H1 (cell line): ENCODE data around the gene TNNC1. TPM values are rescaled to one million over a fixed set of nuclear protein-coding genes. Genes with fewer than 3 reads are reported as not detected.

Source experiments
- CBX5 ChIP-seq: fragments of 300-800, 300-1000 bp; sonication (generic); IDR thresholded peaks from 2 replicates; pipeline ENCODE4 v1.7.1; 2016; ENCODE audit warnings: antibody characterized with exemption, low read length, low read depth
- CBX8 ChIP-seq: fragments of 300-800, 300-1000 bp; sonication (generic); IDR thresholded peaks from 2 replicates; pipeline ENCODE4 v1.7.1; 2016; ENCODE audit warnings: low read depth, low read length, borderline replicate concordance
- CTBP2 ChIP-seq: IDR thresholded peaks from 2 replicates; pipeline ENCODE4 v1.7.0; 2011; ENCODE audit warnings: borderline replicate concordance, mild to moderate bottlenecking, moderate library complexity, mixed read lengths, low read length; ENCODE audit not compliant: insufficient read depth, insufficient read length
- GTF2F1 ChIP-seq: IDR thresholded peaks from 2 replicates; pipeline ENCODE4 v1.6.1; 2012; ENCODE audit warnings: low read depth, low read length, improper control_type of control experiment, borderline replicate concordance
- HDAC2 ChIP-seq, 2 experiments: fragments of 300-600 bp in 1 of 2; sonication (generic) in 1 of 2; IDR thresholded peaks; 2 replicates each; pipeline ENCODE4 v1.6.1; 2011 to 2012; ENCODE audit warnings: low read depth in 2 of 2, low read length in 2 of 2, mild to moderate bottlenecking in 2 of 2, moderate library complexity in 2 of 2, borderline replicate concordance in 1 of 2, inconsistent platforms in 1 of 2
- JUN ChIP-seq: IDR thresholded peaks from 2 replicates; pipeline ENCODE4 v1.6.1; 2011; ENCODE audit warnings: low read depth, mild to moderate bottlenecking, improper control_type of control experiment, low read length
- JUND ChIP-seq: IDR thresholded peaks from 2 replicates; pipeline ENCODE4 v1.6.1; 2011; ENCODE audit warnings: mild to moderate bottlenecking, improper control_type of control experiment, low read length
- NANOG ChIP-seq: IDR thresholded peaks from 2 replicates; pipeline ENCODE4 v1.6.1; 2011; ENCODE audit warnings: low read length, low read depth, mild to moderate bottlenecking, inconsistent platforms; ENCODE audit not compliant: insufficient read depth, poor library complexity, severe bottlenecking
- POLR2AphosphoS5 ChIP-seq: IDR thresholded peaks from 2 replicates; pipeline ENCODE4 v1.6.1; 2011; ENCODE audit warnings: low read depth, low read length
- POU5F1 ChIP-seq: IDR thresholded peaks from 2 replicates; pipeline ENCODE4 v1.6.1; 2011; ENCODE audit warnings: low read depth, mild to moderate bottlenecking, low read length, moderate library complexity
- RFX5 ChIP-seq: IDR thresholded peaks from 2 replicates; pipeline ENCODE4 v1.6.1; 2011; ENCODE audit warnings: low read depth, low read length, improper control_type of control experiment, borderline replicate concordance
- RNF2 ChIP-seq: fragments of 200-900, 300-1000 bp; sonication (generic); IDR thresholded peaks from 2 replicates; pipeline ENCODE4 v1.7.1; 2016; ENCODE audit warnings: borderline replicate concordance, low read depth, mild to moderate bottlenecking, antibody characterized with exemption, low read length; ENCODE audit not compliant: poor library complexity, severe bottlenecking; ENCODE audit errors: missing control alignments
- SAP30 ChIP-seq: fragments of 300-600 bp; sonication (generic); IDR thresholded peaks from 2 replicates; pipeline ENCODE4 v1.7.1; 2012; ENCODE audit warnings: low read length, moderate library complexity, mild to moderate bottlenecking, inconsistent platforms; ENCODE audit not compliant: insufficient read depth, insufficient replicate concordance
- SP1 ChIP-seq: IDR thresholded peaks from 2 replicates; pipeline ENCODE4 v1.6.1; 2011; ENCODE audit warnings: low read depth, low read length
- SP4 ChIP-seq: IDR thresholded peaks from 2 replicates; pipeline ENCODE4 v1.6.1; 2012; ENCODE audit warnings: low read length, inconsistent platforms
- TBP ChIP-seq: IDR thresholded peaks from 2 replicates; pipeline ENCODE4 v1.6.1; 2011; ENCODE audit warnings: low read depth, low read length, improper control_type of control experiment
- YY1 ChIP-seq: IDR thresholded peaks from 2 replicates; pipeline ENCODE4 v1.6.1; 2011; ENCODE audit warnings: low read depth, mild to moderate bottlenecking, low read length
- polyA plus RNA-seq, 7 experiments: library from polyadenylated mRNA; depleted of rRNA in 3 of 7; stranded (reverse) in 5 of 7; unstranded in 2 of 7; fragments of >200 nt in 5 of 7; fragments of 200-250 nt in 2 of 7; gene quantifications; 1 replicate in 5 of 7; 2 replicates in 1 of 7; 4 replicates in 1 of 7; pipeline versions ENCODE4 v1.2.1 to v1.2.3, GENCODE V29; 2011 to 2013; ENCODE audit warnings: missing spikeins in 2 of 7, mixed read lengths in 2 of 7
- total RNA-seq: library from RNA; stranded (reverse); fragmentation: NEBNext Ultra II Directional; extraction: Animal tissue kit (Norgen Biotek cat#: 25700); gene quantifications from 2 replicates; pipeline ENCODE4 v1.2.1, GENCODE V29; 2021
- TF ChIP-seq, protein P1 (sequence below): IDR thresholded peaks from 2 replicates; pipeline ENCODE4 v1.6.1; 2012; ENCODE audit warnings: low read length, inconsistent platforms
- TF ChIP-seq, protein P2 (sequence below): IDR thresholded peaks from 2 replicates; pipeline ENCODE4 v1.6.1; 2012; ENCODE audit warnings: inconsistent platforms
- TF ChIP-seq, protein P3 (sequence below): IDR thresholded peaks from 2 replicates; pipeline ENCODE4 v1.6.1; 2012; ENCODE audit warnings: inconsistent platforms

TNNC1 gene
- total and polyA plus RNA-seq, 2 of the 8 experiments (the other 6 are each of a cell fraction or from before 2014, with no cell fraction given), result 5.8 to 16.4 TPM

DNA sequence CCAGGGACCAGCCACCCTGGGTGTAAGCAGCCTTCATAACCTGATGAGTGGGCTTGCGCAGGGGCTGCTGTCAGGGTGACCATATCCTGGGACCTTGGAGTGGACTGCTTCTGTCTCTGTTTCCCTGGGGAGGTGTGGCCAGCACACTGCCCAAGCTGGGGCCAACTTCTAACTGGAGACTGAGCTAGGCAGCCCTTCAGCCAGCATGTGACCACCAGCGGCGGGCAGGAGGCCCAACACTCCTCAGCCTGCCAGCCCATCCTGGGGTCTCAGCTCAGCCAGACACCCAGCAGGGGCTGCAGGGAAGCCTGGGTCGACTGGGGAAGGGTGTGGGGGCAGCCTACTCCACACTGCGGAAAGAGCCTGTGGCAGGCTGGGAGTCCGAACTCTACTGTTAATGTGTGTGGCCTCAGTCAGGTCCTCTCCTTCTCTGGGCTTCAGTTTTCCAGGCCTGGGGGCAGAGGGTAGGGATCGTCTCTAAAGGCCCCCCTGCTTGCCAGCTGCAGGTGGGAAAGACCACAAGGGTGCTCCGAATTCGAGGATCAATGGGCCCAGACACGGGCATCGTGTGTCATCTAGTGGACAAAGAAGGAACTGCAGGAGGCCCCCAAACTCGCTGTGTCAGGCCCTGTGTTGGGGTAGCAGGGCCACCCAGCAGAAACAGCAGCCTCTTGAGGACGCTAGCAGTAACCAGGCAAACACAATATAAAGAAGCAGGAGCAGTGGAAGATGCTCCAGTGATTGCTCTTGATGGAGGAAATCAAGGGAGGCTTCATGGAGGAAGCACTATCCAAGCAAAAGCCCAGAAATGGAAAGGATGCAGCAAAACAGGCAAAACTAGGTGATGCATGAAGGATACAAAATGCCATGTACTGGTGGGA, 7.0 kb downstream of the TNNC1 start (continued):
- no peak for TF ChIP-seq CTBP2
- TF ChIP-seq NANOG, result no peak
- 0 out of 2 replicates have a peak, but pooled peaks have one; percentile 41 for TF ChIP-seq JUND
- no peak for TF ChIP-seq POU5F1
- TF ChIP-seq HDAC2 (IDR thresholded peaks at IDR 0.05; ENCODE audit: borderline replicate concordance in 1 of 2, low read depth in 2 of 2, low read length in 2 of 2), result no peak
- no peak for TF ChIP-seq GTF2F1
- TF ChIP-seq YY1, result peak; percentile 62; the same call in 1 of the 2 replicates
- no peak for TF ChIP-seq CBX8
- TF ChIP-seq TBP, result no peak
- TF ChIP-seq JUN, result no peak
- TF ChIP-seq, protein P1, sequence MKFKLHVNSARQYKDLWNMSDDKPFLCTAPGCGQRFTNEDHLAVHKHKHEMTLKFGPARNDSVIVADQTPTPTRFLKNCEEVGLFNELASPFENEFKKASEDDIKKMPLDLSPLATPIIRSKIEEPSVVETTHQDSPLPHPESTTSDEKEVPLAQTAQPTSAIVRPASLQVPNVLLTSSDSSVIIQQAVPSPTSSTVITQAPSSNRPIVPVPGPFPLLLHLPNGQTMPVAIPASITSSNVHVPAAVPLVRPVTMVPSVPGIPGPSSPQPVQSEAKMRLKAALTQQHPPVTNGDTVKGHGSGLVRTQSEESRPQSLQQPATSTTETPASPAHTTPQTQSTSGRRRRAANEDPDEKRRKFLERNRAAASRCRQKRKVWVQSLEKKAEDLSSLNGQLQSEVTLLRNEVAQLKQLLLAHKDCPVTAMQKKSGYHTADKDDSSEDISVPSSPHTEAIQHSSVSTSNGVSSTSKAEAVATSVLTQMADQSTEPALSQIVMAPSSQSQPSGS, result no peak
- TF ChIP-seq, protein P2, sequence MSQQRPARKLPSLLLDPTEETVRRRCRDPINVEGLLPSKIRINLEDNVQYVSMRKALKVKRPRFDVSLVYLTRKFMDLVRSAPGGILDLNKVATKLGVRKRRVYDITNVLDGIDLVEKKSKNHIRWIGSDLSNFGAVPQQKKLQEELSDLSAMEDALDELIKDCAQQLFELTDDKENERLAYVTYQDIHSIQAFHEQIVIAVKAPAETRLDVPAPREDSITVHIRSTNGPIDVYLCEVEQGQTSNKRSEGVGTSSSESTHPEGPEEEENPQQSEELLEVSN, result peak; percentile 65; the same call in 1 of the 2 replicates
- no peak for TF ChIP-seq POLR2AphosphoS5
- TF ChIP-seq SP4, result peak; percentile 40; the same call in 1 of the 2 replicates
- TF ChIP-seq, protein P3, sequence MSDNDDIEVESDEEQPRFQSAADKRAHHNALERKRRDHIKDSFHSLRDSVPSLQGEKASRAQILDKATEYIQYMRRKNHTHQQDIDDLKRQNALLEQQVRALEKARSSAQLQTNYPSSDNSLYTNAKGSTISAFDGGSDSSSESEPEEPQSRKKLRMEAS, result peak; percentile 40; the same call in 1 of the 2 replicates
- TF ChIP-seq SP1, result no peak
- no peak for TF ChIP-seq RFX5
- TF ChIP-seq SAP30, result no peak
- TF ChIP-seq RNF2, result no peak
- TF ChIP-seq CBX5, result no peak
